ENCODE data around the gene UGGT2. TPM values are rescaled to one million over a fixed set of nuclear protein-coding genes. Genes with fewer than 3 reads are reported as not detected.

Gene UGGT2
- total RNA-seq, 4 donors from 2014 or later: 17.5 to 29.9 (median 25.2) TPM

DNA sequence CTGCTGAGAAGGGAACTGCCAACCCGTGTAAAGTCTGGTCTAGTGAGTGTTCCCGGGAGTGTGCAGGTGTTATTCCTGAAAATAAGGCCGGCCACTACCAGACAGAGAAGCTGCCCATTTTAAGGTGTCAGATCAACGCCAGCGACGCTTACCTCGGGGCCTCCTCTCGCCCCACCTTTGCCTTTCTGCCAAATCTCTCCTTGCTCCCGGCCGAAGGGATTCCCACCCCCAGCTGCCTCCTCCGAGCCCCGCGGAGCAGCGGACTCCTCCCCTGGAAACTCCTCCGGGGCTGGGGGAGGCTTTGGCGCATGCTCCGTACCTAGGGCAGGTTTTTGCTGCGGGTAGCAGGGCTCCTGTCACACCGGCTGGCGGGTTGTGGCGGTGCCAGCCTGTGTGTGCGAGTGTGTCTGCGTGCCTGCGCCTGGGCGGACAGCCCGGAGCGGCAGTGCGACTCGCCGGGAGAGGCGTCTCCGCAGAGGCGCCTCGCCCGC lies 36.6 kb upstream of the UGGT2 start, which contains the start of gene HS6ST3:
Gene HS6ST3, plus strand, starts transcription at position 359 of the 491 bp plus-strand sequence.
- Histone ChIP-seq H3K36me3 (no peaks in the 10 kb centered on the region), H3K4me1 (peaks cover 0 to 13% (median 0%) of the 10 kb centered on the region in 4 donors), H3K27me3 (peaks cover 0 to 9% of the 10 kb centered on the region in 2 donors), H3K4me3 (peak within 1 kb of the TSS in 3 of 4 donors; percentile 24 to 49 (median 46)), H3K9me3 (no peaks in the 10 kb centered on the region), H3K27ac (no peak within 1 kb of the TSS)
- TF ChIP-seq, protein P1, sequence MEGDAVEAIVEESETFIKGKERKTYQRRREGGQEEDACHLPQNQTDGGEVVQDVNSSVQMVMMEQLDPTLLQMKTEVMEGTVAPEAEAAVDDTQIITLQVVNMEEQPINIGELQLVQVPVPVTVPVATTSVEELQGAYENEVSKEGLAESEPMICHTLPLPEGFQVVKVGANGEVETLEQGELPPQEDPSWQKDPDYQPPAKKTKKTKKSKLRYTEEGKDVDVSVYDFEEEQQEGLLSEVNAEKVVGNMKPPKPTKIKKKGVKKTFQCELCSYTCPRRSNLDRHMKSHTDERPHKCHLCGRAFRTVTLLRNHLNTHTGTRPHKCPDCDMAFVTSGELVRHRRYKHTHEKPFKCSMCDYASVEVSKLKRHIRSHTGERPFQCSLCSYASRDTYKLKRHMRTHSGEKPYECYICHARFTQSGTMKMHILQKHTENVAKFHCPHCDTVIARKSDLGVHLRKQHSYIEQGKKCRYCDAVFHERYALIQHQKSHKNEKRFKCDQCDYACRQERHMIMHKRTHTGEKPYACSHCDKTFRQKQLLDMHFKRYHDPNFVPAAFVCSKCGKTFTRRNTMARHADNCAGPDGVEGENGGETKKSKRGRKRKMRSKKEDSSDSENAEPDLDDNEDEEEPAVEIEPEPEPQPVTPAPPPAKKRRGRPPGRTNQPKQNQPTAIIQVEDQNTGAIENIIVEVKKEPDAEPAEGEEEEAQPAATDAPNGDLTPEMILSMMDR (IDR thresholded peaks at IDR 0.05): no peak
- no peak for TF ChIP-seq POLR2A (IDR thresholded peaks at IDR 0.05)
- DNase-seq: no peak

DNA sequence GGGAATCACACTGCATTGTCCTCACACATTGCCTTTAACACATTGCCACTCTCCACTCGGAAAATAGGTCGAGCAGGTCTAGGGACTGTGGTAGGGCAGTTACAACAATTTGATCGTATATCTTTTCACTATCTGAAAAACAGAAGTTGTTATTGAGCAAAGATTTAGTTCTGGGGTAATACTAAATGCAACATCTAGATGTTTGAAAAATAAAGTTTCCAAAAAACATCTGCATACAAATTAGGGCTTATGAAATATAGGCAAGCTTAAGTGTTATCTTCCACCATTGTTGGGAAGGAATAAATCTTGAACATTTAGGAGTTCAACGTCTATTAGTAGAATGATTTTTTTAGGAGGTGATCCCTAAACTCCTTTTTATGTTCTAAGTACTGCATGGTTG lies 35.9 kb upstream of the UGGT2 start:
- peaks cover 0 to 13% (median 0%) of the 10 kb centered on the region in 4 donors for H3K4me1 ChIP-seq
- no peak for TF ChIP-seq POLR2A (IDR thresholded peaks at IDR 0.05)
- TF ChIP-seq, protein P1 (IDR thresholded peaks at IDR 0.05): no peak
- DNase-seq: no peak
- no peaks in the 10 kb centered on the region for H3K36me3 ChIP-seq
- peaks cover 0 to 9% of the 10 kb centered on the region in 2 donors for H3K27me3 ChIP-seq
- no peaks in the 10 kb centered on the region for H3K9me3 ChIP-seq
- no peak overlapping the region for H3K4me3 ChIP-seq
- no peak overlapping the region for H3K27ac ChIP-seq

DNA sequence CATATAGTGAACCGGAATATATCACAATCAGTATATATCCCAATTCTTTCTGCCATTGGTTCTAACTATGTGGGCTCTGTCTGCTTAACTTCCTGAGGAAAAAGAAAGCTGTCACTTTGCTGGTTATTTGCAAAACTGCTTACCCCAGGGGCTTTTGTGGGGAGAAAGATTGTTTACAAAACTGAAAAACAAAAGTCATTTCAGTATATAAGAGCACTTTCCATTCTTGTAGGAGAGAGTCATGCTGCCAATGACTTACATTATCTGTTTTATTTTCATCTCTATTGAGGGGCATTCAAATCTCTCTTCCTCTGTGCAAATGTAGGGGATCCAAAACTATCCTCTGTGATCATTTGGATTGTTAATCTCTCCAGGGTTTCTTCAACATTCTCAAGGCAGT lies 33.5 kb upstream of the UGGT2 start:
- Histone ChIP-seq H3K27ac (no peak overlapping the region), H3K4me1 (peaks cover 0 to 13% (median 0%) of the 10 kb centered on the region in 4 donors), H3K27me3 (peaks cover 0 to 9% of the 10 kb centered on the region in 2 donors), H3K4me3 (no peak overlapping the region), H3K9me3 (no peaks in the 10 kb centered on the region), H3K36me3 (no peaks in the 10 kb centered on the region)
- no peak for DNase-seq
- no peak for TF ChIP-seq POLR2A (IDR thresholded peaks at IDR 0.05)
- TF ChIP-seq, protein P1 (IDR thresholded peaks at IDR 0.05): no peak

DNA sequence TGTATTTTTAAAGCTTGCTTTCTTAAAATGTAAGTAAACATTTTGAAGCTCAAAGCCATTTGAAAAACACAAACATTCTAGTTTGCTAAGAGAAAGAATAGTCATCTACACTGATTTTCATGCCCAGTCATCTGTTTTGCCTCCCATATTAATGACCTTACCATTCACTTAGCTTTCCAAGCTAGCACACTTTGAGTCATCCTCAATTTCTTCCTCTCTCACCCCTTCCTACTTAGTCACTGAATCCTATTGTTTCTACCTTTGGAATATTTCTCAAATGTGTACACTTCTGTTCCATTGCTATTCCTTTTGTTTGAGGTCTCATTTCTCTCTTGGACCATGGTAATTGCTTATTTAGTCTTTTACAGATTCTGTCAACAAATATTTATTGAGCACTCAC lies 29.4 kb upstream of the UGGT2 start:
- Histone ChIP-seq H3K9me3 (no peaks in the 10 kb centered on the region), H3K4me1 (no peaks in the 10 kb centered on the region), H3K27me3 (no peaks in the 10 kb centered on the region), H3K4me3 (no peak overlapping the region), H3K27ac (no peak overlapping the region), H3K36me3 (no peaks in the 10 kb centered on the region)
- TF ChIP-seq, protein P1 (IDR thresholded peaks at IDR 0.05): no peak
- TF ChIP-seq POLR2A (IDR thresholded peaks at IDR 0.05): no peak
- no peak for DNase-seq

DNA sequence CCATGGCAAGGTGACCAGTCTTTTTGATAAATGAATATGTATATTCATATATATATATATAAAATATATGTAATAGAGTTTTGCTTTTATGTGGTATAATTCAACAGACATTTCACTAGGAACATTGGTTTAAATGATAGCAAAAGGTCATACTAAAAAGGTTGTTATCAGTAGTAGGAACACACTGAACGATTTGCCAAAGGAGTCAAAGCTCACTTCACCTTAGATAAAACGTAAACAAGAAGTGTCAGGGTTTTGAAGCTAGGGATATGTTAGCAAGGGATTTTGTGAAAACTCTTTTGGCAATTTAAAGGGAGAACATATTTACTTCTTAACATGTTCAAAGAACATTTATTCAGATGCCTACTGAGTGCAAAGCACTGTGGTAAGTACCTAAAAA lies 28.7 kb upstream of the UGGT2 start:
- no peaks in the 10 kb centered on the region for H3K9me3 ChIP-seq
- H3K4me3 ChIP-seq: no peak overlapping the region
- DNase-seq: no peak
- no peaks in the 10 kb centered on the region for H3K4me1 ChIP-seq
- TF ChIP-seq, protein P1 (IDR thresholded peaks at IDR 0.05): no peak
- TF ChIP-seq POLR2A (IDR thresholded peaks at IDR 0.05): no peak
- H3K36me3 ChIP-seq: no peaks in the 10 kb centered on the region
- H3K27me3 ChIP-seq: no peaks in the 10 kb centered on the region
- H3K27ac ChIP-seq: no peak overlapping the region

DNA sequence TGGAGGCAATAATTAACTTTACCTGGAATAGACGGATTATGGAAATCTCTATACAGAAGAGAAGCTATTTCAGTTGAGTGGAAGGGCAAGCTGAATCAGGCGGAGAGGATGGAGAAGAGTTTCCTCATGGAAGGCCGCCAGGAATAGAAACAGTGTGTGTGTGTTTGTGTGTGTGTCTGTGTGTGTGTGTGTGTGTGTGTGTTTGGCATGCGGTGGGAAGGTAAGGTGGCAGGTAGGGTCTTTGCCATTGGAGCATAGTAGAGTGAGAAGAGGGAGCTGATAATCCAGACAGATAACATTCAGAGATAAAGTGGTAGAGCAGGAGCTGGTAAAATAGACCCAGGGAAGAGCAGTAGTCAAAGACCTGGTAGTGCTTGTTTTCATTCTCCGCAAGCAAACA lies 27.5 kb upstream of the UGGT2 start:
- Histone ChIP-seq H3K4me3 (no peak overlapping the region), H3K9me3 (no peaks in the 10 kb centered on the region), H3K27ac (no peak overlapping the region), H3K36me3 (no peaks in the 10 kb centered on the region), H3K4me1 (no peaks in the 10 kb centered on the region), H3K27me3 (no peaks in the 10 kb centered on the region)
- DNase-seq: no peak
- TF ChIP-seq POLR2A (IDR thresholded peaks at IDR 0.05): no peak
- TF ChIP-seq, protein P1 (IDR thresholded peaks at IDR 0.05): no peak

Data from Peyer's patch (tissue), 4 donors.